Coronary artery (tissue), 2 donors: ENCODE results near the gene HK2.
A peak's percentile ranks its signal among the peaks of the same experiment; 100 is the strongest.

ENCODE experiments used
- DNase-seq: peaks from one replicate; pipeline ENCODE4 v3.0.0-alpha.2; 2017; ENCODE audit warnings: low spot score
- H3K27ac ChIP-seq, 2 donors: fragments of 200-600 bp; sonication (generic); one replicate each; pipeline ENCODE4 v1.5.1; 2016 to 2019
- H3K4me3 ChIP-seq: fragments of 200-600 bp; sonication (generic); 2 replicates; pipeline ENCODE4 v1.5.1; 2016; ENCODE audit warnings: mild to moderate bottlenecking, moderate library complexity
- CTCF ChIP-seq: fragments of 200-600 bp; sonication (generic); IDR thresholded peaks from one replicate; pipeline ENCODE4 v1.5.1; 2019; ENCODE audit warnings: antibody characterized with exemption

HK2 gene

GRCh38 chr2:74915743-74916142 lies 81.8 kb downstream of the HK2 start:
- TF ChIP-seq CTCF, result no peak
- Histone ChIP-seq H3K4me3 (no peak overlapping the region), H3K27ac (no peak overlapping the region)
- no peak for DNase-seq

- TF ChIP-seq CTCF, result no peak
- DNase-seq, result no peak
- Histone ChIP-seq H3K4me3 (no peak overlapping the region), H3K27ac (no peak overlapping the region)
These were observed 82.5 kb downstream of the HK2 start for GRCh38 chr2:74916394-74916793.

GRCh38 chr2:74917702-74918619 lies 84.0 kb downstream of the HK2 start:
- no peak overlapping the region for H3K4me3 ChIP-seq
- TF ChIP-seq CTCF, result no peak
- no peak overlapping the region for H3K27ac ChIP-seq
- DNase-seq, result no peak

- DNase-seq, result no peak
- Histone ChIP-seq H3K27ac (no peak overlapping the region), H3K4me3 (peak overlapping the region; percentile 63)
- TF ChIP-seq CTCF, result peak; percentile 78
These were observed 85.9 kb downstream of the HK2 start for GRCh38 chr2:74919827-74920226.

GRCh38 chr2:74921236-74921736 lies 87.4 kb downstream of the HK2 start:
- Histone ChIP-seq H3K27ac (no peak overlapping the region), H3K4me3 (no peak overlapping the region)
- DNase-seq, result no peak
- TF ChIP-seq CTCF, result no peak

GRCh38 chr2:74922592-74923227 lies 88.8 kb downstream of the HK2 start:
- Histone ChIP-seq H3K4me3 (no peak overlapping the region), H3K27ac (no peak overlapping the region)
- TF ChIP-seq CTCF, result no peak
- DNase-seq, result no peak
